H1 (cell line): Measurements from ENCODE around the gene SYT13. TPM values are rescaled to one million over a fixed set of nuclear protein-coding genes. Genes with fewer than 3 reads are reported as not detected.

Source experiments
- CTCF ChIA-PET: fragments of 300-600 bp; sonication (Branson Sonifier 250); formaldehyde crosslinking; loops from one replicate; lab custom pipeline; 2021; ENCODE audit not compliant: partially characterized antibody; lab: Charles Lee
- POLR2A ChIA-PET: fragments of 300-600 bp; sonication (Branson Sonifier 250); formaldehyde crosslinking; loops from one replicate; lab custom pipeline; 2021; ENCODE audit warnings: inconsistent platforms; ENCODE audit not compliant: partially characterized antibody; lab: Charles Lee
- DNase-seq, 2 experiments: peaks; one replicate each; pipeline versions ENCODE4 v3.0.0 to v3.0.0-alpha.2; 2010 to 2022; ENCODE audit warnings: low spot score in 2 of 2, low read depth in 1 of 2, mixed read lengths in 1 of 2
- FAIRE-seq: peaks from 2 replicates; lab custom pipeline; 2011; peaks lifted over from hg19 to GRCh38; lab: Jason Lieb, UNC
- H2AFZ ChIP-seq: 2 replicates; pipeline ENCODE4 v1.8.1; 2012; ENCODE audit warnings: low read length, inconsistent platforms
- H2AK5ac ChIP-seq: 2 replicates; pipeline ENCODE4 v1.6.1; 2013; ENCODE audit warnings: low read depth, low read length
- H2BK120ac ChIP-seq: replicated peaks from 2 replicates; pipeline ENCODE3; 2013; ENCODE audit warnings: low read depth, low read length, inconsistent platforms
- H2BK12ac ChIP-seq: 2 replicates; pipeline ENCODE4 v1.6.1; 2013; ENCODE audit warnings: low read depth, low read length
- H2BK15ac ChIP-seq: 2 replicates; pipeline ENCODE4 v1.6.1; 2013; ENCODE audit warnings: low read length
- H2BK20ac ChIP-seq: 2 replicates; pipeline ENCODE4 v1.6.1; 2013; ENCODE audit warnings: low read length
- H2BK5ac ChIP-seq: 2 replicates; pipeline ENCODE4 v1.6.1; 2013; ENCODE audit warnings: low read depth, low read length
- H3K14ac ChIP-seq: 2 replicates; pipeline ENCODE4 v1.6.1; 2013; ENCODE audit warnings: inconsistent platforms; ENCODE audit not compliant: insufficient read length
- H3K18ac ChIP-seq: 2 replicates; pipeline ENCODE4 v1.6.1; 2013; ENCODE audit warnings: low read length; ENCODE audit errors: extremely low read depth
- H3K23ac ChIP-seq: 2 replicates; pipeline ENCODE4 v1.6.1; 2013; ENCODE audit warnings: inconsistent platforms; ENCODE audit not compliant: insufficient read length
- H3K23me2 ChIP-seq: 2 replicates; pipeline ENCODE4 v1.6.1; 2013; ENCODE audit warnings: low read depth, low read length
- H3K27ac ChIP-seq: 2 replicates; pipeline ENCODE4 v1.6.1; 2011; ENCODE audit warnings: low read depth, low read length, inconsistent platforms
- H3K27me3 ChIP-seq, 4 experiments: replicated peaks in 1 of 4; 1 replicate in 1 of 4; 2 replicates in 3 of 4; pipeline versions ENCODE4 v1.6.1 to v1.8.1; 2011 to 2013; ENCODE audit warnings: low read length in 3 of 4, mild to moderate bottlenecking in 3 of 4, inconsistent platforms in 2 of 4, mixed read lengths in 2 of 4, moderate library complexity in 1 of 4; ENCODE audit not compliant: control insufficient read depth in 3 of 4, insufficient read depth in 3 of 4; ENCODE audit errors: extremely low read depth in 1 of 4
- H3K36me3 ChIP-seq, 4 experiments: 2 replicates each; pipeline versions ENCODE4 v1.6.1 to v1.8.1; 2011 to 2013; ENCODE audit warnings: mild to moderate bottlenecking in 4 of 4, low read length in 3 of 4, moderate library complexity in 2 of 4, control low read depth in 1 of 4, inconsistent platforms in 1 of 4; ENCODE audit not compliant: insufficient read depth in 4 of 4, control insufficient read depth in 2 of 4
- H3K4ac ChIP-seq: replicated peaks from 2 replicates; pipeline ENCODE3; 2013; ENCODE audit warnings: low read length, low read depth, mixed read lengths, inconsistent platforms; ENCODE audit not compliant: insufficient read length
- H3K4me1 ChIP-seq, 4 experiments: replicated peaks in 1 of 4; 1 replicate in 1 of 4; 2 replicates in 3 of 4; pipeline versions ENCODE4 v1.6.1 to v1.8.1; 2011 to 2013; ENCODE audit warnings: low read length in 3 of 4, inconsistent platforms in 2 of 4, mixed read lengths in 1 of 4; ENCODE audit not compliant: insufficient read depth in 4 of 4, control insufficient read depth in 3 of 4
- H3K4me2 ChIP-seq, 2 experiments: 2 replicates each; pipeline versions ENCODE4 v1.6.1 to v1.8.1; 2011 to 2013; ENCODE audit warnings: low read depth in 2 of 2, low read length in 2 of 2, control low read depth in 1 of 2, inconsistent platforms in 1 of 2, mild to moderate bottlenecking in 1 of 2; ENCODE audit not compliant: insufficient read depth in 1 of 2
- H3K4me3 ChIP-seq, 4 experiments: fragments of 200-600, 300-600 bp in 1 of 4; sonication (generic), shearing (Covaris generic), sonication (Bioruptor Twin) in 1 of 4; 2 replicates each; pipeline versions ENCODE4 v1.5.1 to v1.8.1; 2011 to 2016; ENCODE audit warnings: low read length in 4 of 4, low read depth in 3 of 4, control low read depth in 2 of 4, inconsistent platforms in 2 of 4, mild to moderate bottlenecking in 2 of 4, mixed read lengths in 1 of 4, moderate library complexity in 1 of 4; ENCODE audit not compliant: insufficient read depth in 2 of 4; ENCODE audit errors: extremely low read depth in 1 of 4
- H3K56ac ChIP-seq: replicated peaks from 2 replicates; pipeline ENCODE3; 2013; ENCODE audit warnings: low read depth, mild to moderate bottlenecking, mixed read lengths, low read length, inconsistent platforms; ENCODE audit not compliant: insufficient read length
- H3K79me1 ChIP-seq: 2 replicates; pipeline ENCODE4 v1.6.1; 2013; ENCODE audit warnings: low read depth, low read length, control low read depth
- H3K79me2 ChIP-seq, 2 experiments: 2 replicates each; pipeline versions ENCODE4 v1.6.1 to v1.8.1; 2012 to 2013; ENCODE audit warnings: low read length in 2 of 2, mild to moderate bottlenecking in 2 of 2, inconsistent platforms in 1 of 2; ENCODE audit not compliant: insufficient read depth in 2 of 2, control insufficient read depth in 1 of 2
- H3K9ac ChIP-seq, 4 experiments: replicated peaks in 1 of 4; 1 replicate in 1 of 4; 2 replicates in 3 of 4; pipeline versions ENCODE4 v1.6.1 to v1.8.1; 2011 to 2013; ENCODE audit warnings: low read depth in 3 of 4, low read length in 3 of 4, control low read depth in 2 of 4, mild to moderate bottlenecking in 2 of 4, moderate library complexity in 2 of 4, inconsistent platforms in 1 of 4; ENCODE audit errors: extremely low read depth in 1 of 4
- H3K9me3 ChIP-seq, 2 experiments: 2 replicates each; pipeline versions ENCODE4 v1.6.1 to v1.8.1; 2012 to 2013; ENCODE audit warnings: mild to moderate bottlenecking in 2 of 2, moderate library complexity in 2 of 2, control low read depth in 1 of 2, inconsistent platforms in 1 of 2, low read depth in 1 of 2, low read length in 1 of 2, mixed read lengths in 1 of 2; ENCODE audit not compliant: insufficient read depth in 2 of 2
- H4K20me1 ChIP-seq, 2 experiments: replicated peaks in 1 of 2; 2 replicates each; pipeline versions ENCODE3 to v1.8.1; 2011 to 2013; ENCODE audit warnings: inconsistent platforms in 2 of 2, low read length in 2 of 2, mild to moderate bottlenecking in 1 of 2; ENCODE audit not compliant: insufficient read depth in 2 of 2, control insufficient read depth in 1 of 2
- H4K5ac ChIP-seq: 2 replicates; pipeline ENCODE4 v1.6.1; 2013; ENCODE audit warnings: low read length, low read depth, mixed read lengths, inconsistent platforms; ENCODE audit not compliant: insufficient read length
- H4K8ac ChIP-seq: 2 replicates; pipeline ENCODE4 v1.8.0; 2013; ENCODE audit warnings: mild to moderate bottlenecking, moderate library complexity, low read length, inconsistent platforms; ENCODE audit not compliant: insufficient read depth; ENCODE audit errors: extremely low read depth
- H4K91ac ChIP-seq: replicated peaks from 2 replicates; pipeline ENCODE3; 2013; ENCODE audit warnings: low read length, mixed read lengths, inconsistent platforms; ENCODE audit not compliant: insufficient read length
- CBX5 ChIP-seq: fragments of 300-800, 300-1000 bp; sonication (generic); IDR thresholded peaks from 2 replicates; pipeline ENCODE4 v1.7.1; 2016; ENCODE audit warnings: antibody characterized with exemption, low read length, low read depth
- WGBS, 2 experiments: shearing (Covaris generic) in 1 of 2; methylation state at CpG; one replicate each; pipeline versions ENCODE4 v1.1.6 to v1.1.7; 2013 to 2015; ENCODE audit warnings: low lambda C conversion rate in 2 of 2, mixed read lengths in 2 of 2, inconsistent platforms in 1 of 2, low coverage in 1 of 2, missing lambda C conversion rate in 1 of 2; ENCODE audit not compliant: insufficient replicate concordance in 2 of 2, insufficient coverage in 1 of 2, insufficient read length in 1 of 2; ENCODE audit errors: extremely low coverage in 1 of 2, missing lambda C conversion rate in 1 of 2; 5-methylcytosine and 5-hydroxymethylcytosine counted together
- polyA plus RNA-seq, 7 experiments: library from polyadenylated mRNA; depleted of rRNA in 3 of 7; stranded (reverse) in 5 of 7; unstranded in 2 of 7; fragments of >200 nt in 5 of 7; fragments of 200-250 nt in 2 of 7; gene quantifications; 1 replicate in 5 of 7; 2 replicates in 1 of 7; 4 replicates in 1 of 7; pipeline versions ENCODE4 v1.2.1 to v1.2.3, GENCODE V29; 2011 to 2013; ENCODE audit warnings: missing spikeins in 2 of 7, mixed read lengths in 2 of 7
- total RNA-seq: library from RNA; stranded (reverse); fragmentation: NEBNext Ultra II Directional; extraction: Animal tissue kit (Norgen Biotek cat#: 25700); gene quantifications from 2 replicates; pipeline ENCODE4 v1.2.1, GENCODE V29; 2021
- TF ChIP-seq, protein P1 (sequence below): IDR thresholded peaks from 2 replicates; pipeline ENCODE4 v1.6.1; 2011; ENCODE audit warnings: low read length, improper control_type of control experiment

SYT13 gene
- total and polyA plus RNA-seq, 2 of the 8 experiments (the other 6 are each of a cell fraction or from before 2014, with no cell fraction given) = 4.8 to 13.2 TPM

- 80% methylated on average over 1 of the region's 1 CpG; no CpG with 5 or more reads in 1 of the 2 experiments for WGBS, 2 experiments
- H3K27ac ChIP-seq = no peak overlapping the region
- FAIRE-seq = no peak
- peaks cover 0 to 1% of the 10 kb centered on the region in 2 experiments for H4K20me1 ChIP-seq
- H2AK5ac ChIP-seq = no peak overlapping the region
- no peak overlapping the region for H2AFZ ChIP-seq
- H3K79me2 ChIP-seq = no peaks in the 10 kb centered on the region
- no peak for DNase-seq
- H3K56ac ChIP-seq = no peak overlapping the region
- no peak overlapping the region for H4K8ac ChIP-seq
- no peaks in the 10 kb centered on the region; a peak in 1 of 7 replicates for H3K27me3 ChIP-seq
- H3K9ac ChIP-seq = no peak overlapping the region
- H3K4ac ChIP-seq = no peak overlapping the region
- no peak overlapping the region for H4K91ac ChIP-seq
- no peak overlapping the region for H2BK20ac ChIP-seq
- H4K5ac ChIP-seq = no peak overlapping the region
- peaks cover 0 to 3% of the 10 kb centered on the region in 2 experiments; a peak in 1 of 4 replicates for H3K9me3 ChIP-seq
- H3K14ac ChIP-seq = no peak overlapping the region
- no peak overlapping the region for H2BK120ac ChIP-seq
- POLR2A ChIA-PET = no interaction called here
- no peak overlapping the region for H2BK15ac ChIP-seq
- no peak overlapping the region for H2BK5ac ChIP-seq
- TF ChIP-seq, protein P1, sequence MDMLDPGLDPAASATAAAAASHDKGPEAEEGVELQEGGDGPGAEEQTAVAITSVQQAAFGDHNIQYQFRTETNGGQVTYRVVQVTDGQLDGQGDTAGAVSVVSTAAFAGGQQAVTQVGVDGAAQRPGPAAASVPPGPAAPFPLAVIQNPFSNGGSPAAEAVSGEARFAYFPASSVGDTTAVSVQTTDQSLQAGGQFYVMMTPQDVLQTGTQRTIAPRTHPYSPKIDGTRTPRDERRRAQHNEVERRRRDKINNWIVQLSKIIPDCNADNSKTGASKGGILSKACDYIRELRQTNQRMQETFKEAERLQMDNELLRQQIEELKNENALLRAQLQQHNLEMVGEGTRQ = no peak
- TF ChIP-seq CBX5 = no peak
- H3K36me3 ChIP-seq = no peaks in the 10 kb centered on the region; a peak in 2 of 8 replicates
- H3K4me3 ChIP-seq = no peak overlapping the region
- H3K4me2 ChIP-seq = no peak overlapping the region
- CTCF ChIA-PET = interaction anchor here (1.3 to 9.7 kb wide), 3 partner anchors 12 to 56 kb away, joined by 4 to 64 read pairs (median 4); no protein-coding TSS in a partner anchor
- H2BK12ac ChIP-seq = no peak overlapping the region
- H3K18ac ChIP-seq = no peak overlapping the region
- no peaks in the 10 kb centered on the region for H3K23me2 ChIP-seq
- no peaks in the 10 kb centered on the region for H3K4me1 ChIP-seq
- H3K79me1 ChIP-seq = no peaks in the 10 kb centered on the region
- H3K23ac ChIP-seq = no peak overlapping the region
Measured at GRCh38 chr11:45239733-45240132, 46.4 kb downstream of the SYT13 start.
